ENCODE data around the gene MAGEA2B.
"Not testable (repeated sequence)": the region's sequence is repeated elsewhere in the genome, so short reads cannot be mapped to it uniquely, and the experiment has no call there.

Gene MAGEA2B

GRCh38 chrX:152758918-152759317 is 44.5 kb downstream of the MAGEA2B start, which contains the start of gene CSAG3:
TSS of gene CSAG3 (plus strand) at chrX:152759218.
- not testable (repeated sequence) for DNase-seq (ENCODE audit: low spot score)

GRCh38 chrX:152759544-152759943 is 45.1 kb downstream of the MAGEA2B start:
- not testable (repeated sequence) for DNase-seq (ENCODE audit: low spot score)

GRCh38 chrX:152761582-152761981 is 47.2 kb downstream of the MAGEA2B start:
- not testable (repeated sequence) for DNase-seq (ENCODE audit: low spot score)

GRCh38 chrX:152766562-152766961 is 52.1 kb downstream of the MAGEA2B start:
- not testable (repeated sequence) for DNase-seq (ENCODE audit: low spot score)

Measured in SW480 (cell line).